ENCODE results near the gene HOXA11. TPM values are rescaled to one million over a fixed set of nuclear protein-coding genes. Genes with fewer than 3 reads are reported as not detected.
A peak's percentile ranks its signal among the peaks of the same experiment; 100 is the strongest.

HOXA11 gene
- total RNA-seq, 1 donor from 2014 or later = not detected

- no peak for ATAC-seq (ENCODE audit: poor library complexity)
- intact Hi-C loops (cut with DNase I) = loop anchor here (10.0 kb wide), 1 partner anchor 1271 kb away; no protein-coding TSS in a partner anchor
- peak; percentile 75 for DNase-seq
Measured at GRCh38 chr7:27165089-27165995, 19.7 kb downstream of the HOXA11 start, which contains the start of gene HOXA9. TSS of gene HOXA9 (minus strand) at chr7:27165537. CDS start at chr7:27165457, 80 bp downstream.

GRCh38 chr7:27164367-27165088, 20.5 kb downstream of the HOXA11 start:
- intact Hi-C loops (cut with DNase I) = loop anchor here (5.0 to 10.0 kb wide), 3 partner anchors 482 to 1270 kb away; no protein-coding TSS in a partner anchor
- ATAC-seq (ENCODE audit: poor library complexity) (no peak), DNase-seq (no peak)

- ATAC-seq (ENCODE audit: poor library complexity) = no peak
Measured at GRCh38 chr7:27164045-27164366, 21.0 kb downstream of the HOXA11 start.

GRCh38 chr7:27163288-27164044, 21.6 kb downstream of the HOXA11 start:
- DNase-seq (no peak), ATAC-seq (ENCODE audit: poor library complexity) (no peak)

More at GRCh38 chr7:27164045-27164366, 21.0 kb downstream of the HOXA11 start:
- no peak for DNase-seq
- intact Hi-C loops (cut with DNase I) = loop anchor here (5.0 to 10.0 kb wide), 3 partner anchors 482 to 1269 kb away; no protein-coding TSS in a partner anchor

GRCh38 chr7:27162561-27163287, 22.3 kb downstream of the HOXA11 start:
- ATAC-seq (ENCODE audit: poor library complexity) (no peak), DNase-seq (no peak)
- intact Hi-C loops (cut with DNase I) = loop anchor here (5.0 to 10.0 kb wide), 3 partner anchors 480 to 1268 kb away; no protein-coding TSS in a partner anchor

More at GRCh38 chr7:27163288-27164044, 21.6 kb downstream of the HOXA11 start:
- intact Hi-C loops (cut with DNase I) = loop anchor here (5.0 to 10.0 kb wide), 3 partner anchors 481 to 1269 kb away; no protein-coding TSS in a partner anchor

GRCh38 chr7:27161721-27162560, 23.1 kb downstream of the HOXA11 start:
- ATAC-seq (ENCODE audit: poor library complexity) = no peak
- intact Hi-C loops (cut with DNase I) = loop anchor here (5.0 to 10.0 kb wide), 3 partner anchors 480 to 1267 kb away; no protein-coding TSS in a partner anchor
- no peak for DNase-seq

GRCh38 chr7:27161214-27161720, 23.8 kb downstream of the HOXA11 start:
- DNase-seq = peak; percentile 68
- intact Hi-C loops (cut with DNase I) = loop anchor here (5.0 to 10.0 kb wide), 3 partner anchors 479 to 1266 kb away; no protein-coding TSS in a partner anchor
- peak; percentile 45 for ATAC-seq (ENCODE audit: poor library complexity)

GRCh38 chr7:27160546-27161213, 24.4 kb downstream of the HOXA11 start:
- DNase-seq (peak; percentile 92), ATAC-seq (ENCODE audit: poor library complexity) (peak; percentile 91)
- intact Hi-C loops (cut with DNase I) = loop anchor here (5.0 to 10.0 kb wide), 3 partner anchors 478 to 1266 kb away; no protein-coding TSS in a partner anchor

GRCh38 chr7:27160145-27160545, 24.9 kb downstream of the HOXA11 start:
- peak; percentile 40 for DNase-seq
- ATAC-seq (ENCODE audit: poor library complexity) = no peak
- intact Hi-C loops (cut with DNase I) = loop anchor here (5.0 to 10.0 kb wide), 3 partner anchors 478 to 1265 kb away; no protein-coding TSS in a partner anchor

- intact Hi-C loops (cut with DNase I) = loop anchor here (5.0 to 10.0 kb wide), 3 partner anchors 477 to 1265 kb away; no protein-coding TSS in a partner anchor
- DNase-seq = peak; percentile 33
- no peak for ATAC-seq (ENCODE audit: poor library complexity)
Measured at GRCh38 chr7:27159266-27160144, 25.5 kb downstream of the HOXA11 start.

- no peak for ATAC-seq (ENCODE audit: poor library complexity)
- no peak for DNase-seq
- intact Hi-C loops (cut with DNase I) = no loop called here
Measured at GRCh38 chr7:27158436-27159265, 26.4 kb downstream of the HOXA11 start.

GRCh38 chr7:27157702-27158431, 27.2 kb downstream of the HOXA11 start:
- DNase-seq (no peak), ATAC-seq (ENCODE audit: poor library complexity) (no peak)
- intact Hi-C loops (cut with DNase I) = no loop called here

- ATAC-seq (ENCODE audit: poor library complexity) = no peak
- DNase-seq = no peak
- intact Hi-C loops (cut with DNase I) = no loop called here
Measured at GRCh38 chr7:27156916-27157701, 27.9 kb downstream of the HOXA11 start.
